IPS-20b (cell line): ENCODE results near the gene FLT3.

Experiments
- H3K27ac ChIP-seq: one replicate; pipeline ENCODE4 v1.5.1; 2013; ENCODE audit warnings: low read length
- H3K27me3 ChIP-seq: 2 replicates; pipeline ENCODE4 v1.6.1; 2013; ENCODE audit warnings: mild to moderate bottlenecking, low read length, inconsistent platforms; ENCODE audit not compliant: insufficient read depth
- H3K36me3 ChIP-seq: 2 replicates; pipeline ENCODE4 v1.6.1; 2013; ENCODE audit warnings: low read depth, mild to moderate bottlenecking, inconsistent platforms, low read length, moderate library complexity; ENCODE audit not compliant: insufficient read depth
- H3K4me1 ChIP-seq: 2 replicates; pipeline ENCODE4 v1.6.1; 2013; ENCODE audit warnings: mild to moderate bottlenecking, control low read depth, inconsistent platforms, low read length, moderate library complexity; ENCODE audit not compliant: insufficient read depth
- H3K4me3 ChIP-seq: 2 replicates; pipeline ENCODE4 v1.5.1; 2013; ENCODE audit warnings: mild to moderate bottlenecking, low read length, inconsistent platforms
- H3K9ac ChIP-seq: 2 replicates; pipeline ENCODE4 v1.6.1; 2013; ENCODE audit warnings: low read depth, mild to moderate bottlenecking, inconsistent platforms, low read length, moderate library complexity
- H3K9me3 ChIP-seq: 2 replicates; pipeline ENCODE4 v1.6.1; 2013; ENCODE audit warnings: mild to moderate bottlenecking, low read depth, low read length, inconsistent platforms; ENCODE audit not compliant: insufficient read depth

Gene FLT3

DNA sequence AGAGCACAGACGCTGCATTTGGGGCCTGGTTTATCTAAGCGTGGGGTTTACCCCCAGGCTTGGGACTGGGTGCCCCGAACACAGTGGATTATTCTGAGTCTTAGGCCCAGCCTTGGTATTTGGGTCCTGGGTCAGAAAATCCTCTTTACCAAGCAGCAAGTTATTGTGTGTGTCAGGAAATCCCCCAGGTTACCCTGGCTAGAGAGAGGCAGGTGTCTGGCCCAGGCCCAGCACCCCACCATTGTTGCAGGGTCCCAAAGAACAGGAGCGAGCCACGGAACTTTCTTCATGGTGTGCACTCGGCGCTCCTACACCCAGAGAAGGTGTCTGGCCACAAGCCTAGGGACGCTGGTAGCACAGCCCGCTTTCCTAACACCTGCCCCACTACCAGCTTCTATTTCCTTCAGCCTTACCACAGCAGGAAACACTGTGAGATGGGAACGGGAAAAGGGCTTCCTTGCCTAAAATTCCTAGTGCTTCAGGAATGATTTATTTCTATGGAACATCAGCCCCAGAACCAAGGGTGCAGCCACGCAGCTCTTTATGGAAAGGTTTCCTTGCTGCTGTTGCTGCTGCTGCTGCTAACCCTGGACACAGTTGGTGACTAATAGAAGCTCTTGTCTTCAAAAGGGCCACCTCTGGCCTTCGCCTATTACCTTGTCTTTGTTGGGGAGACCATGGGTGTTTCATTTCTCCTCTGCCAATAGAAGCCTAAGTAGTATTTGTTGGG, 123.8 kb downstream of the FLT3 start:
- no peaks in the 10 kb centered on the region for H3K36me3 ChIP-seq
- H3K27ac ChIP-seq: no peak overlapping the region
- H3K9me3 ChIP-seq: peaks cover 3% of the 10 kb centered on the region; the same call in 1 of the 2 replicates
- H3K27me3 ChIP-seq: peaks cover 100% of the 10 kb centered on the region
- H3K4me3 ChIP-seq: no peak overlapping the region
- H3K4me1 ChIP-seq: peaks cover 9% of the 10 kb centered on the region; the same call in 1 of the 2 replicates
- no peak overlapping the region for H3K9ac ChIP-seq

- Histone ChIP-seq H3K27ac (no peak overlapping the region), H3K9ac (no peak overlapping the region), H3K27me3 (peaks cover 100% of the 10 kb centered on the region), H3K4me3 (no peak overlapping the region), H3K9me3 (peaks cover 3% of the 10 kb centered on the region; the same call in 1 of the 2 replicates), H3K4me1 (peaks cover 16% of the 10 kb centered on the region; the same call in 1 of the 2 replicates), H3K36me3 (no peaks in the 10 kb centered on the region)
Observed at GRCh38 chr13:27975564-27976361, 124.6 kb downstream of the FLT3 start.

DNA sequence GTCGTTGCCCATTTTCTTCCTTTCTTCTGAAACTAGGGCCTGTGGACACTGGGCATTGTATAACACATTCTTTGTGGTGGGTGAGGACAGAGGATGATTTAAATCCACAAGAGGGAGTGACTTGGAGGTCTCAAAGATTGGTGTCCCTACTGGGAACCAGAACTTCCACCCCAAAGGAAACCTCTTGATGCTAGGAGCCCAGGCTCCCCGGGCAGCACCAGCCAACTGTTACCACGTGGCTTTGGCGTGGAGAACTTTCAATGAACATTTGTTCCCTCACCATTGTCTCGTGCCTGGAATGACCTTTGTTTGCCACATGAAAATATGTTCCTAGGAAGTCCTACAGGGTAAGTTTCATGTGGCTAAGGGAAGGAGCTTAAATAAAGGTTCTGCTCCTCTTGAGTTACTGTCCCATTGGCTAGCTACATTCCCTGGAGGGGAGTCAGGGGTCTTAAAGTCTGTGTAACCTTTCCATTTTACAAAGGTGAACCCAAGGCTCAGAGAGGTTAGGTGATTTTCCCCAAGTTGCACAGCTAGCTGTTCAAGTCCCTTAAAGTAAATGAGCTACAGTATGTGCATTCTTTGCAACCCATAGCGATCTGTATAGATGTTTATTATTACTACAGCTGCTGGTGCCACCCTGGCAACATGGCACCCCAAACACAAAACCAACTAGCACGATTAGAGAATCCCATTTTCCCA, 126.3 kb downstream of the FLT3 start:
- no peak overlapping the region for H3K9ac ChIP-seq
- peaks cover 100% of the 10 kb centered on the region for H3K27me3 ChIP-seq
- peaks cover 3% of the 10 kb centered on the region; the same call in 1 of the 2 replicates for H3K9me3 ChIP-seq
- H3K36me3 ChIP-seq: no peaks in the 10 kb centered on the region
- no peak overlapping the region for H3K4me3 ChIP-seq
- no peak overlapping the region for H3K27ac ChIP-seq
- H3K4me1 ChIP-seq: peaks cover 23% of the 10 kb centered on the region; the same call in 1 of the 2 replicates

GRCh38 chr13:27973291-27973690, 127.1 kb downstream of the FLT3 start:
- Histone ChIP-seq H3K27me3 (peaks cover 100% of the 10 kb centered on the region), H3K4me3 (no peak overlapping the region), H3K27ac (no peak overlapping the region), H3K9me3 (peaks cover 3% of the 10 kb centered on the region; the same call in 1 of the 2 replicates), H3K36me3 (no peaks in the 10 kb centered on the region), H3K9ac (no peak overlapping the region), H3K4me1 (peaks cover 23% of the 10 kb centered on the region; the same call in 1 of the 2 replicates)

GRCh38 chr13:27972478-27972820, 127.9 kb downstream of the FLT3 start:
- no peak overlapping the region for H3K4me3 ChIP-seq

DNA sequence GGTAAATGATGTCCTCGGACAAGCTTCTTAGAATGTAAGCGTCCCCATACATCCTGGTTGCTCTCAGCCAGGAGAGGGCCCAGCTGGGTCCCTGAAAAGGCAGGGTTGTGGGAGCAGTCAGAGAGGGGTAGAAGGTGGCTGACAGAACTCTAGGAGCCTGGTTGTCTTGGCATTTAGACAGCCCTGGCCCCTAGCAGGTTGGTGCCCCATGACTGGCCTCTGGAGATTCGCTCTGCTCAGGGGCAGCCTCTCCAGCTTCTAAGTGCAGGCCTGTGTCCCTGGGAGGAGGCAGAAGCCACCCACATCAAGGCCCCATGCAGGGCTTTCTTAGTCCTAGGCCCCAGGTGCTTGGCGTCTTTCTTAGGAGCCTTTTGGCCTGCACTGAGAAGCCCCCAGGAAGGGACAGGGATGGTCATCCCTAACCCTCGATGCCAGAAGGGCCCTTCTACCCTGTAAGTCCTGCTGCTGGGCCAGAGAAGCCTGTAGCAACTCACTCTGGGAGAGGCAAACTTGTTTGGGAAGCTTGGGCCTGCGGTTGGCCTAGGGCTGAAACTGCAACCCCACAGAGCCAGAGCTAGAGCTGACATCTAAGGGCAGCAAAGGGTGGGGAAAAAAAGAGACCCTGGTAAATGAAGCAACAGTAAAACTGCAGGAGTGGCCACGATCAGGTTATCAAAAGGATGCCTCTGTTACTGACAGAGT, 128.4 kb downstream of the FLT3 start:
- peaks cover 100% of the 10 kb centered on the region for H3K27me3 ChIP-seq
- H3K4me3 ChIP-seq: no peak overlapping the region
- H3K4me1 ChIP-seq: peaks cover 23% of the 10 kb centered on the region; the same call in 1 of the 2 replicates
- peaks cover 5% of the 10 kb centered on the region; the same call in 1 of the 2 replicates for H3K9me3 ChIP-seq
- no peaks in the 10 kb centered on the region for H3K36me3 ChIP-seq
- H3K9ac ChIP-seq: no peak overlapping the region
- no peak overlapping the region for H3K27ac ChIP-seq

More at GRCh38 chr13:27972478-27972820, 127.9 kb downstream of the FLT3 start:
- H3K27me3 ChIP-seq: peaks cover 100% of the 10 kb centered on the region
- H3K9ac ChIP-seq: no peak overlapping the region
- H3K36me3 ChIP-seq: no peaks in the 10 kb centered on the region
- H3K4me1 ChIP-seq: peaks cover 23% of the 10 kb centered on the region; the same call in 1 of the 2 replicates
- H3K9me3 ChIP-seq: peaks cover 3% of the 10 kb centered on the region; the same call in 1 of the 2 replicates
- H3K27ac ChIP-seq: no peak overlapping the region

DNA sequence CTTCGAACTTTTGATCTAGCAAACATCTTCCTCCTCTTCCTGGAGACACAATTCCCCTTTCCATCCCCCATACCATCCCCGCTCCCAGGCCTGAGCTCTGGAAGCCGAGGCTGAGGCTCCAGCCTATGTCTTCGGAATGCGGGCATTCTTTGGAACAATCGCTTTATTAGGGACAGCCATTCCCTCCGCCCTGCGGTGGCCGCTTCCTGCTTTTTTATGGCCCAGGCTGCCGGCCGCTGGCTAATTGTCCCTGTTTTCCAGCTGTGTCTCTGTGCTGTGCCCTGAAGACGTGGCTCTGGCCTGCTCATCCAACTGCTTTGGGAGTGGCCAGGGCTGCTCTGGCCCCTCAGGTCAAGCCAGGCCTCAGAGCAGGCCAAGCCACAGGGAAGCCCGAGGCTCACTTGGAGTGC, 129.1 kb downstream of the FLT3 start:
- Histone ChIP-seq H3K9ac (no peak overlapping the region), H3K27me3 (peaks cover 100% of the 10 kb centered on the region), H3K9me3 (peaks cover 4% of the 10 kb centered on the region; the same call in 1 of the 2 replicates), H3K36me3 (no peaks in the 10 kb centered on the region), H3K4me3 (0 out of 2 replicates have a peak overlapping the region, but pooled peaks have one; percentile 1), H3K27ac (no peak overlapping the region), H3K4me1 (peaks cover 23% of the 10 kb centered on the region; the same call in 1 of the 2 replicates)

DNA sequence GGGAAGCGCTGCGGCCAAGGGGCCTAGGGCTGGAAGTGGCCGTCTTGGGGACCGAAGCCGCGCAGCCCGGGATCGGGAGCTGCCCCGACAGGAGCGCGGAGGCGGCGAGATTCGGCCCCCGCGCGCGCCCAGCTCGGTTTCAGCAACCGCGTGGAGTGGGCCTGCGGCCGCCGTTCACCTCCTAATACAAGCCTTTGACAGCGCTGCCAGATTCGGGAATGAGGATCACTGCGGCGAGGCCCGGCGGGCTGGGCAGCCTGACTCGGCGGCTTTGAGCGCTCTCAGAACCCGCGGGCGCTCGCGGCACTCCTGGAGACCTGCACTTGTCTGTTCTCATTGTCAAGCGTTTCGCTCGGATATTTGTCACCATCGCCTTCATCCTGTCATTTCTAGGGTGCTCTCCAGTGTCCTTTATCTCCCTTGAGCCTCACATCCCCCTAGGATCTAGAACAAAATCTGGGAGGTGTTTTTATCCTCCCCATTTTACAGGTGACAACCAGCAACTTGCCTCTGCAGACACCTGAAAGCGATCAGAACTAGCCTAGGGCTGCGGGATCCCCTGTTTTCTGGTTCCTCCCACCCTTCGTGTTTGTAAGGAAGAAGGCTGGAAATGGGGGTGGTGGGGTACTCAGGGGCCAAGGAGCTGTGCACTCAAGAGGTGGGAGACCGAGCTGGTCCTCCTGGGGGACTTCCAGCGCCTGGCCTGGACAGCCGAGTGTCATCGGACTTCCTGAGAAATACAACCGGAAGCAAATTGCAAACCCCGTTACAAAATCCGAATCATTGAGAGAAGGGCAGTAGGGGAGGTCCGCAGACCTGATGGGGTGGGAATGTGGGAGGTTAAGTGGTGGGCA, 129.8 kb downstream of the FLT3 start:
- Histone ChIP-seq H3K27me3 (peaks cover 100% of the 10 kb centered on the region), H3K9ac (no peak overlapping the region), H3K4me1 (peaks cover 25% of the 10 kb centered on the region; the same call in 1 of the 2 replicates)

DNA sequence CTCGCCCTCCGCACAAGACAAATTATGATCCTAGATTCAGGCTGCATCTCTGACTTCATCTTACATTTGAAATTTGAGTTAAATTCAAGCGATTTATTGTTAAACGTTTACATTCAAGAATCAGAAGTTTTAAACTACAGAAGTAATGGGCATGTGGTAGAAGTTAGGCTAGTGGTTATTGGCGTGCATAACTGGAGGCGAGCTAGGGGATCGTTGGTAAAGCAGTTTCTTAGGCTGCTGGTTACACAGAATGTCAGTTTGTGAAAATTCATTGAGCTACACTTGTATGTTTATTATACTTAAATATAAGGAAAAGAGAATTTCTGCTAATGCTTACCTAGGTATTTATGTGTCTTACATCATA, 130.5 kb downstream of the FLT3 start:
- H3K36me3 ChIP-seq: no peaks in the 10 kb centered on the region
- no peak overlapping the region for H3K4me3 ChIP-seq
- no peak overlapping the region for H3K9ac ChIP-seq
- H3K27me3 ChIP-seq: peaks cover 100% of the 10 kb centered on the region
- no peak overlapping the region for H3K27ac ChIP-seq
- H3K9me3 ChIP-seq: peaks cover 3% of the 10 kb centered on the region; the same call in 1 of the 2 replicates
- H3K4me1 ChIP-seq: peaks cover 28% of the 10 kb centered on the region; the same call in 1 of the 2 replicates

More for the DNA sequence above, 129.8 kb downstream of the FLT3 start:
- no peak overlapping the region for H3K27ac ChIP-seq
- no peaks in the 10 kb centered on the region for H3K36me3 ChIP-seq
- H3K9me3 ChIP-seq: peaks cover 3% of the 10 kb centered on the region; the same call in 1 of the 2 replicates
- H3K4me3 ChIP-seq: 0 out of 2 replicates have a peak overlapping the region, but pooled peaks have one; percentile 1
